Measurements from ENCODE around the gene CAMK4. TPM values are rescaled to one million over a fixed set of nuclear protein-coding genes. Genes with fewer than 3 reads are reported as not detected.

The CAMK4 gene
- total RNA-seq, 1 experiment from 2014 or later: 10.6 TPM

- no peak overlapping the region for H3K27ac Mint-ChIP-seq
- H3K4me3 Mint-ChIP-seq: no peak overlapping the region
- no peaks in the 10 kb centered on the region for H3K36me3 Mint-ChIP-seq
- POLR2A ChIA-PET: no interaction called here
- TF ChIP-seq NFATC4 (CRISPR knock-in tag; IDR thresholded peaks at IDR 0.05): no peak
- TF ChIP-seq PRRX2 (CRISPR knock-in tag; IDR thresholded peaks at IDR 0.05): no peak
- no peak for TF ChIP-seq ARID4B (CRISPR knock-in tag; IDR thresholded peaks at IDR 0.05; ENCODE audit: borderline replicate concordance)
- no peak for TF ChIP-seq ZNF219 (CRISPR knock-in tag; IDR thresholded peaks at IDR 0.05; ENCODE audit: borderline replicate concordance)
- no peak for TF ChIP-seq AR (CRISPR knock-in tag; IDR thresholded peaks at IDR 0.05)
- no peak for TF ChIP-seq ZNF232 (CRISPR knock-in tag; IDR thresholded peaks at IDR 0.05)
- H3K27me3 Mint-ChIP-seq (ENCODE audit: low read depth): no peaks in the 10 kb centered on the region
- ATAC-seq: no peak
- peaks cover 20% of the 10 kb centered on the region for H3K4me1 Mint-ChIP-seq
- no peaks in the 10 kb centered on the region for H3K9me3 Mint-ChIP-seq
- CTCF ChIA-PET: interaction anchor here (0.8 to 1.6 kb wide), 2 partner anchors 9 to 44 kb away, joined by 3 to 8 read pairs; no protein-coding TSS in a partner anchor
- no peak for DNase-seq (ENCODE audit: low spot score)
Measured at GRCh38 chr5:111486926-111487325, 262.7 kb downstream of the CAMK4 start.

GRCh38 chr5:111488353-111488752 is 264.2 kb downstream of the CAMK4 start:
- Mint-ChIP-seq H3K9me3 (no peaks in the 10 kb centered on the region), H3K4me1 (peaks cover 27% of the 10 kb centered on the region), H3K27me3 (ENCODE audit: low read depth) (no peaks in the 10 kb centered on the region), H3K4me3 (no peak overlapping the region), H3K36me3 (0 out of 2 replicates have a peak, but pooled peaks cover under 1% of the 10 kb centered on the region), H3K27ac (no peak overlapping the region)
- CTCF ChIA-PET: no interaction called here
- ATAC-seq (no peak), DNase-seq (ENCODE audit: low spot score) (no peak)
- POLR2A ChIA-PET: no interaction called here
- TF ChIP-seq AR (CRISPR knock-in tag; IDR thresholded peaks at IDR 0.05): no peak
- TF ChIP-seq PREB (CRISPR knock-in tag; IDR thresholded peaks at IDR 0.05; ENCODE audit: borderline replicate concordance): no peak
- TF ChIP-seq ZNF138 (CRISPR knock-in tag; conservative IDR thresholded peaks at IDR 0.05): no peak
- no peak for TF ChIP-seq ATF3 (CRISPR knock-in tag; conservative IDR thresholded peaks at IDR 0.05)
- TF ChIP-seq SMAD3 (CRISPR knock-in tag; IDR thresholded peaks at IDR 0.05; ENCODE audit: borderline replicate concordance): no peak
- TF ChIP-seq ZNF512 (CRISPR knock-in tag; IDR thresholded peaks at IDR 0.05; ENCODE audit: borderline replicate concordance): no peak
- TF ChIP-seq GRHL2 (CRISPR knock-in tag; IDR thresholded peaks at IDR 0.05; ENCODE audit: insufficient replicate concordance, severe bottlenecking): no peak
- no peak for TF ChIP-seq JAZF1 (CRISPR knock-in tag; IDR thresholded peaks at IDR 0.05)
- no peak for TF ChIP-seq E2F4 (CRISPR knock-in tag; IDR thresholded peaks at IDR 0.05; ENCODE audit: borderline replicate concordance, low read depth)
- no peak for TF ChIP-seq ZBTB21 (CRISPR knock-in tag; IDR thresholded peaks at IDR 0.05; ENCODE audit: borderline replicate concordance)
- no peak for TF ChIP-seq HMGXB4 (CRISPR knock-in tag; IDR thresholded peaks at IDR 0.05)
